Ishikawa (cell line): ENCODE measurements around the gene MRPS21.

ENCODE experiments used
- CEBPB ChIP-seq: IDR thresholded peaks from 2 replicates; pipeline ENCODE4 v1.6.1; 2012
- CREB1 ChIP-seq: IDR thresholded peaks from 2 replicates; pipeline ENCODE4 v1.6.1; 2012; ENCODE audit warnings: low read depth
- EGR1 ChIP-seq: IDR thresholded peaks from 2 replicates; pipeline ENCODE4 v1.6.1; 2012
- EP300 ChIP-seq: IDR thresholded peaks from 2 replicates; pipeline ENCODE4 v1.6.1; 2012; ENCODE audit warnings: borderline replicate concordance
- FOXM1 ChIP-seq: IDR thresholded peaks from 2 replicates; pipeline ENCODE4 v1.6.1; 2012; ENCODE audit warnings: low read depth, borderline replicate concordance
- NFIC ChIP-seq: IDR thresholded peaks from 2 replicates; pipeline ENCODE4 v1.6.1; 2012
- RAD21 ChIP-seq: IDR thresholded peaks from 2 replicates; pipeline ENCODE4 v1.6.1; 2012; ENCODE audit warnings: low read depth
- TAF1 ChIP-seq: IDR thresholded peaks from 2 replicates; pipeline ENCODE4 v1.6.1; 2012; ENCODE audit warnings: low read depth, mild to moderate bottlenecking
- TCF12 ChIP-seq: IDR thresholded peaks from 2 replicates; pipeline ENCODE4 v1.6.1; 2012; ENCODE audit warnings: low read depth
- TEAD4 ChIP-seq: IDR thresholded peaks from 2 replicates; pipeline ENCODE4 v1.6.1; 2012
- YY1 ChIP-seq: IDR thresholded peaks from 2 replicates; pipeline ENCODE4 v1.6.1; 2012; ENCODE audit warnings: low read depth
- ZBTB7A ChIP-seq: IDR thresholded peaks from 2 replicates; pipeline ENCODE4 v1.6.1; 2012; ENCODE audit warnings: low read depth
- TF ChIP-seq, protein P1 (sequence below): IDR thresholded peaks from 2 replicates; pipeline ENCODE4 v1.6.1; 2012; ENCODE audit warnings: low read depth, mild to moderate bottlenecking
- TF ChIP-seq, protein P2 (sequence below): IDR thresholded peaks from 2 replicates; pipeline ENCODE4 v1.6.1; 2012
- TF ChIP-seq, protein P3 (sequence below): IDR thresholded peaks from 2 replicates; pipeline ENCODE4 v1.6.1; 2012

MRPS21 gene

DNA sequence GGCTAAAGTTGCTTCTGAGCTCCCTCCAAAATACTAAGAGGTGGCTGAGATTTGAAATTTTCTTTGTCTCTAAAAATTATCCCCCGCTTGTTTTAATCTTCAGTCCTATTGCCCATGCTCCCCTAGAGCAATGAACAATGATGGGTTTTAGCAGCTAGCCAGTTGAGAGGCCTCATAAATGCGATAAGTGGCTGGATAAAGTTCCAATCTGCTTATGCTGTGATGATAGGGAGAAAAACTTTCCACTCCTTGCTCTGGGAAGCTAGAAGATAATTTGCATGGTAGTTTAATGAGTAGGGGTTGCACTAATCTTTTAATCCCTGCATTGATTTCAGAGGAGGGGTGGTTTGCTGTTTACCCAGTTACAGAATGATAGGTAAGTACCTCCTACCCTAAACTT lies 18.1 kb downstream of the MRPS21 start:
- TF ChIP-seq EGR1 (no peak), EP300 (no peak), TCF12 (no peak), NFIC (no peak), FOXM1 (no peak), TAF1 (no peak), ZBTB7A (no peak), RAD21 (no peak), YY1 (no peak), TEAD4 (no peak), CREB1 (no peak), CEBPB (no peak)
- TF ChIP-seq, protein P1, sequence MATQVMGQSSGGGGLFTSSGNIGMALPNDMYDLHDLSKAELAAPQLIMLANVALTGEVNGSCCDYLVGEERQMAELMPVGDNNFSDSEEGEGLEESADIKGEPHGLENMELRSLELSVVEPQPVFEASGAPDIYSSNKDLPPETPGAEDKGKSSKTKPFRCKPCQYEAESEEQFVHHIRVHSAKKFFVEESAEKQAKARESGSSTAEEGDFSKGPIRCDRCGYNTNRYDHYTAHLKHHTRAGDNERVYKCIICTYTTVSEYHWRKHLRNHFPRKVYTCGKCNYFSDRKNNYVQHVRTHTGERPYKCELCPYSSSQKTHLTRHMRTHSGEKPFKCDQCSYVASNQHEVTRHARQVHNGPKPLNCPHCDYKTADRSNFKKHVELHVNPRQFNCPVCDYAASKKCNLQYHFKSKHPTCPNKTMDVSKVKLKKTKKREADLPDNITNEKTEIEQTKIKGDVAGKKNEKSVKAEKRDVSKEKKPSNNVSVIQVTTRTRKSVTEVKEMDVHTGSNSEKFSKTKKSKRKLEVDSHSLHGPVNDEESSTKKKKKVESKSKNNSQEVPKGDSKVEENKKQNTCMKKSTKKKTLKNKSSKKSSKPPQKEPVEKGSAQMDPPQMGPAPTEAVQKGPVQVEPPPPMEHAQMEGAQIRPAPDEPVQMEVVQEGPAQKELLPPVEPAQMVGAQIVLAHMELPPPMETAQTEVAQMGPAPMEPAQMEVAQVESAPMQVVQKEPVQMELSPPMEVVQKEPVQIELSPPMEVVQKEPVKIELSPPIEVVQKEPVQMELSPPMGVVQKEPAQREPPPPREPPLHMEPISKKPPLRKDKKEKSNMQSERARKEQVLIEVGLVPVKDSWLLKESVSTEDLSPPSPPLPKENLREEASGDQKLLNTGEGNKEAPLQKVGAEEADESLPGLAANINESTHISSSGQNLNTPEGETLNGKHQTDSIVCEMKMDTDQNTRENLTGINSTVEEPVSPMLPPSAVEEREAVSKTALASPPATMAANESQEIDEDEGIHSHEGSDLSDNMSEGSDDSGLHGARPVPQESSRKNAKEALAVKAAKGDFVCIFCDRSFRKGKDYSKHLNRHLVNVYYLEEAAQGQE = no peak
- TF ChIP-seq, protein P2, sequence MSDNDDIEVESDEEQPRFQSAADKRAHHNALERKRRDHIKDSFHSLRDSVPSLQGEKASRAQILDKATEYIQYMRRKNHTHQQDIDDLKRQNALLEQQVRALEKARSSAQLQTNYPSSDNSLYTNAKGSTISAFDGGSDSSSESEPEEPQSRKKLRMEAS = no peak
- TF ChIP-seq, protein P3, sequence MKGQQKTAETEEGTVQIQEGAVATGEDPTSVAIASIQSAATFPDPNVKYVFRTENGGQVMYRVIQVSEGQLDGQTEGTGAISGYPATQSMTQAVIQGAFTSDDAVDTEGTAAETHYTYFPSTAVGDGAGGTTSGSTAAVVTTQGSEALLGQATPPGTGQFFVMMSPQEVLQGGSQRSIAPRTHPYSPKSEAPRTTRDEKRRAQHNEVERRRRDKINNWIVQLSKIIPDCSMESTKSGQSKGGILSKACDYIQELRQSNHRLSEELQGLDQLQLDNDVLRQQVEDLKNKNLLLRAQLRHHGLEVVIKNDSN = no peak

DNA sequence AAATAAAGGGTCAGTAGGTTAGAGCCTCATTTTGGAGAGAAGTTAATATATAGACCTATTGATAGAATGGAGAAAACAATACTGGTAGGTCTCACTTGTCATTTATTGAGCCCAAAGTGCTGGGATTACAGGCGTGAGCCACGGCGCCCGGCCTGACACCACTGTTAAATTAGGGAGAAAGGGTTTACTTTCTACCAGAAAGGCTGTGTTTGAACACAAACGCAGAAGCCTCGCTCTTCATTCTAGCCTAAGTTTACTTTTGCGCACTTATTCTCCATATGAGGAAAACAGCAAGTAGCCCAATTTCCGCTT lies 27.0 kb downstream of the MRPS21 start:
- TF ChIP-seq, protein P2 = no peak
- no peak for TF ChIP-seq YY1

DNA sequence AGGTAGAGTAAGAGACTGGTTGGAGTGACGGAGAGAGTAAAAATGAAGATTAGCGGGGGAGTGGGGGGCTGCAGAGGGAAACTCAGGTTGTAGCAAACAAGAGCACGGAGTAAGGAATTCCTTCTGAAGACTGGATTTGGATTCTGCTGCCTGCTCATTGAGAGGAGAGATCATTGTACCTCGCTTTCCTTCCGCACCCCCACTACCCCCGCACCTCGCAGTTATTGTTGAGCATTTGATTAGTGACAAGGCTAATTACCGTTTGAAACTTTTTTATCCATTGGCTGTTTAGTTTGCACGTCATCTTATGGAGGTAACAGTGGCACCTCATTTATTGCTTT lies 28.1 kb downstream of the MRPS21 start:
- no peak for TF ChIP-seq TAF1
- no peak for TF ChIP-seq NFIC
- TF ChIP-seq, protein P3 = no peak
- no peak for TF ChIP-seq FOXM1
- TF ChIP-seq TEAD4 = no peak
- no peak for TF ChIP-seq RAD21
- TF ChIP-seq YY1 = no peak
- TF ChIP-seq EGR1 = no peak
- TF ChIP-seq EP300 = no peak
- TF ChIP-seq CEBPB = no peak
- TF ChIP-seq, protein P2 = no peak
- TF ChIP-seq CREB1 = no peak
- TF ChIP-seq ZBTB7A = no peak
- TF ChIP-seq, protein P1 = no peak
- no peak for TF ChIP-seq TCF12

DNA sequence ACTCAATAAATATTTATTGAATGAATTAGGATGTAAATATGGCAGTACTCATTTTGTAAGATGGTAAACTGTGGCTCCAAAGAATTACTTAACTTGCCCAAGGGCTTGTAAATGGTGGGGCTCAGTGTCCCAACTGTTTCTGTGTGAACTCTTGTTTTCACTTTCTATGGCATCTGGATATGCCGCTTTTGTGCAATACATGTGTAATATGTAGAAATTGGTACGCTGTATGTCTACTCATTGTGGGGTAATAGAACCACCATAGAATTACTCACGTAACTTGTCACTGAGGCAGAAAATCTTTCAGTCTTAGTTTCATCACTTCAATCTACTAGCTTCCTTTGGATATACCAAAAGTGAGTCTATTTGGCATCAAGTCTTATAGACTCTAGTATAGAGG lies 28.6 kb downstream of the MRPS21 start:
- no peak for TF ChIP-seq TAF1
- TF ChIP-seq CEBPB = no peak
- no peak for TF ChIP-seq ZBTB7A

DNA sequence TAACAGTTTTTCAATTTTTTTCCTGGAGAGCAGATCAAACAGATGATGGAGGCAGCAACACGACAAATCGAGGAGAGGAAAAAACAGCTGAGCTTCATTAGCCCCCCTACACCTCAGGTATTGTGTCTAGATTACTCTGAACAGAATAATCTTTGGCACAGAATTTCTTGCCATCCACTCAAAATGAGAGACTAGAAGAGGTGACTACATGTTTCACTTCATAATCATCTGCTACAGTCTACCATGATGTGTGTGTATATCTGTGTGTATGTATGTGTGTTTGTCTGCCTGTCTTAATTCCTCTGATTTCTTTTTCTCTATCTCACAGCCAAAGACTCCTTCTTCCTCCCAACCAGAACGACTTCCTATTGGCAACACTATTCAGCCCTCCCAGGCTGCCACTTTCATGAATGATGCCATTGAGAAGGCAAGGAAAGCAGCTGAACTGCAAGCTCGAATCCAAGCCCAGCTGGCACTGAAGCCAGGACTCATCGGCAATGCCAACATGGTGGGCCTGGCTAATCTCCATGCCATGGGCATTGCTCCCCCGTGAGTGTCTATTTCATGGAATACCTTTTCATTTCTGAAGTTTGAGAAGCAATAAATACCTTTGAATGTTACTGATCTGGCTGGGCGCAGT lies 39.1 kb downstream of the MRPS21 start:
- TF ChIP-seq TEAD4 = no peak
- no peak for TF ChIP-seq EP300
- no peak for TF ChIP-seq ZBTB7A
- no peak for TF ChIP-seq RAD21
- no peak for TF ChIP-seq FOXM1
- TF ChIP-seq, protein P3 = no peak
- TF ChIP-seq TCF12 = no peak
- no peak for TF ChIP-seq CREB1
- TF ChIP-seq YY1 = no peak
- TF ChIP-seq, protein P1 = no peak
- TF ChIP-seq, protein P2 = no peak
